ENCODE data around the gene TEPSIN.

- no peak for TF ChIP-seq EZH2 (IDR thresholded peaks at IDR 0.05; ENCODE audit: borderline replicate concordance, low read length)
- TF ChIP-seq CTCF (conservative IDR thresholded peaks at IDR 0.05 in 1 of 2, IDR thresholded peaks at IDR 0.05 in 1 of 2; ENCODE audit: extremely low read depth in 1 of 2, insufficient read depth in 1 of 2, low read depth in 1 of 2, low read length in 2 of 2) = no peak
Observed at GRCh38 chr17:81181811-81182185, 57.1 kb downstream of the TEPSIN start.
